Measurements from ENCODE around the gene GGT6.

Gene GGT6

GRCh38 chr17:4525691-4526397 lies 34.5 kb downstream of the GGT6 start:
- in situ Hi-C loops (cut with HindIII; ENCODE audit: low sequenced_read_pairs): no loop called here
- DNase-seq (ENCODE audit: low read depth): no peak
- TF ChIP-seq CTCF (IDR thresholded peaks at IDR 0.05; ENCODE audit: low read depth, low read length, missing control alignments): no peak
- H3K4me3 ChIP-seq (ENCODE audit: low read depth, low read length): no peak overlapping the region

- no peak for TF ChIP-seq CTCF (IDR thresholded peaks at IDR 0.05; ENCODE audit: low read depth, low read length, missing control alignments)
- in situ Hi-C loops (cut with HindIII; ENCODE audit: low sequenced_read_pairs): no loop called here
- DNase-seq (ENCODE audit: low read depth): no peak
- H3K4me3 ChIP-seq (ENCODE audit: low read depth, low read length): no peak overlapping the region
Measured at GRCh38 chr17:4523946-4524345, 36.4 kb downstream of the GGT6 start.

DNA sequence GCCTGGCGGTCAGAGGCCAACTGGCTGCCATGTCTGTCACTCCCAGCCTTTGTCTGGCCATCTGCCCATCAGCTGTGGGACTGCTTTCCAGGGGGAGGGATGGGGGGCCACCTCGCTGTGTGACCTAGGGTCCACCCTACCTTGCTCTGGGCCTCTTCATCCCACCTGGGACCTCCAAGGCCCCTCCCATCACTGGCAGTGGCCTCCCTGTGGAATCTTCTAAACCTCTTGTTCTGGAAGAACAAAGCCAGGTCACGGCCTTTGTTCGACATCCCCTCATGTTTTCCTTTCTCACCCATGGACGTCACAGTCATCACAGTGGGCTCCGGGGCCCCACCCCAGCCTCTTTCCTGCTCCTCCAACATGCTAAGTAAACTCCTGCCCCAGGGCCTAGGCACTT lies 37.7 kb downstream of the GGT6 start:
- H3K4me3 ChIP-seq (ENCODE audit: low read depth, low read length): no peak overlapping the region
- TF ChIP-seq CTCF (IDR thresholded peaks at IDR 0.05; ENCODE audit: low read depth, low read length, missing control alignments): no peak
- in situ Hi-C loops (cut with HindIII; ENCODE audit: low sequenced_read_pairs): no loop called here
- DNase-seq (ENCODE audit: low read depth): no peak

DNA sequence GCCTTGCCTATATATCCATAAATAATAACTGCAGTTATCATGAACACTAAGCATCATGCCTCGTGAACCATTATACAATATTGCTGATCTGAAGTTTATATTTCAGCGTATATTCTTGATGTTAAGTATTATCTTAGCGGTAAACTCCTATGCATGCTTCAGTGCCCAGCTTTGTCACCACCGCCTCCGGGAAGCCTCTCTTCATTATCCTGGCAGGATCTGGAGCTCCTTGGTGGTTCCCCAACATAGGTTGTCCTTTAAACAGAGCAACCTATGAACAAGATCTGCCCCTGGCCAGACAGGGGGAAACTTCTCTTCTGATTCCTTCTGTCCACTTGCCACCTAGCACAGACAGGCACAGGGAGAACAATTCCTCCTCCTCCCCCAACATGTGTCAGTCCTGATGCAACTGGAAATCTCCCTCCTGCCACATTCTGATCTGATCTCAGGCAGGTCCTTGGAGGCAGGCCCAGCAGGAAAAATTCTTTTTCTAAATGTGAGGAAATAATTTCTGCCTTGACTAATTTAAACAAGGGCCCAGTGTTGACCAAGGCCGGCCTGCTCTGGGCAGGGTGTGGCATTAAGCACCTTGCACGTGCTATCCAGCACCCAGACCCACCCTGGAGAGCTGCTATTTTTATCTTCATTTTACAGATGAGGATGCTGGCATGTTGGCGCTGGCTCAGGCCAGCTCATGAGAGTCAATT lies 39.3 kb downstream of the GGT6 start:
- no peak for TF ChIP-seq CTCF (IDR thresholded peaks at IDR 0.05; ENCODE audit: low read depth, low read length, missing control alignments)
- in situ Hi-C loops (cut with HindIII; ENCODE audit: low sequenced_read_pairs): no loop called here
- no peak for DNase-seq (ENCODE audit: low read depth)
- no peak overlapping the region for H3K4me3 ChIP-seq (ENCODE audit: low read depth, low read length)

DNA sequence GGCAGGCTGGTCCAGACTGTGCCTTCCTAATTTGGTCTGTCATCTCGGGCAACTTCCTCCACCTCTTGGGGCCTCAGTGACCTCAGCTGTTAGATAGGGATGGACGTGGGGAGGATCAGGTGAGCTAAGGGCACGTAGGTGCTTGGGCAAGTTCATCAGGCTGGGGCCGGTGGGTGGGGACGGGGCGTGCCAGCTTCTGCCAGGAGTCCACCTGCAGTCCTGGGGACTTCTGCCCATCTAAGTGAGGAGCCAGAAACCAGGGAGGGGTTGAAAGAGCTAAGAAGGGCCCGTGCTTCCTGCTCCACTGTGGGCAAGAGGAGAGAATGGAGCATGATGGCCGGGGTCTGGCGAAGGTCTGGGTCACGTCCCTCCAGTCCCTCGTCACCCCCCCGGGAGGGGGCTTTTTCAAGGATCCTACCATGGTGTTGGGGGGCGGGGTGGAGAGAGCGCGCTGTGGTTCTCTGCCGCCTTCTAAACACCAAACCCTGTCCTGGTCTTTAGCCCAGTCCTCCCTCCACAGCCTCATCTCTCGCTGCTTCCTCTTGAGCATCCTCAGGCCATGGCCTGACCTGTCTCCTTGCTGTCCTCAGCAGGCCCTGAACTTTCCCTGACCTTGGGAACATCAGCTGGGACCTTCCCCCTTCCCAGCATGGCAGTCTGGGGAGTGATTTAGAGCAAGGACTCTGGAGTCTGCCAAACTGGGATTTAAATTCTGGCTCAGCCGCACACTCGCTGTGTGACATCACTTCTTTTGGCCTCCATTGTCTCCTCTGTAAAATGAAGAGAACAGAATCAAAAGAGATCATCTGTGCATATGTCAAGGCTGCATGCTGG lies 40.1 kb downstream of the GGT6 start:
- H3K4me3 ChIP-seq (ENCODE audit: low read depth, low read length): no peak overlapping the region
- in situ Hi-C loops (cut with HindIII; ENCODE audit: low sequenced_read_pairs): no loop called here
- TF ChIP-seq CTCF (IDR thresholded peaks at IDR 0.05; ENCODE audit: low read depth, low read length, missing control alignments): no peak
- DNase-seq (ENCODE audit: low read depth): no peak

DNA sequence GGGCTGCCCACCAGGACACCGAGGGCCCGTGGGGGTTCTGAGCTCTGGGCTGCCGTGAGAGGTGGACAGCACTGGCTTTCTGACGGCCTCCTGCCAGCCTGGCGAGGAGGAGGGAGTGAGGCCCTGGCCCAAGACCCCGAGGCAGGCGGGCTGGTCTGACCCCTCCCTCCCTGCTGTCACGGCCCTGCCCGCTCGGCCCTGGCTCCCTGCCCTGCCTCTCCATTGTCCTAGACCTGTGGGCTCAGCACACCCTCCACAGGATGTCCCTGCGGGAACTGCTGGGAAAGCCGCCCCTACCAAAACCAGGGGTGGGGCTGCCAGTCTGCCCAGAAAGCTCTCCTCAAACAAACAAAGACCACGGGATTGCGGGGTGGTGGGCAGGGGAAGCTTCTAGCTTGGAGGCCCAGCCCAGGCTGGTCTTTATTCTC lies 41.0 kb downstream of the GGT6 start:
- DNase-seq (ENCODE audit: low read depth): no peak
- H3K4me3 ChIP-seq (ENCODE audit: low read depth, low read length): no peak overlapping the region
- no peak for TF ChIP-seq CTCF (IDR thresholded peaks at IDR 0.05; ENCODE audit: low read depth, low read length, missing control alignments)
- in situ Hi-C loops (cut with HindIII; ENCODE audit: low sequenced_read_pairs): loop anchor here (10.0 kb wide), 1 partner anchor 205 kb away; no protein-coding TSS in a partner anchor
